SJCRH30 (cell line): ENCODE measurements around the gene GNA12. TPM values are rescaled to one million over a fixed set of nuclear protein-coding genes. Genes with fewer than 3 reads are reported as not detected.
"Not testable (repeated sequence)": the region's sequence is repeated elsewhere in the genome, so short reads cannot be mapped to it uniquely, and the experiment has no call there.

Experiments
- DNase-seq, 2 experiments: peaks; one replicate each; pipeline ENCODE4 v3.0.0-alpha.2; 2015 to 2020
- H3K27ac ChIP-seq: fragments of 250-450 bp; sonication (Bioruptor Pico); 2 replicates; pipeline ENCODE4 v1.5.1; 2020; ENCODE audit warnings: mild to moderate bottlenecking, moderate library complexity
- H3K27me3 ChIP-seq: fragments of 250-450 bp; sonication (Bioruptor Pico); 2 replicates; pipeline ENCODE4 v1.5.1; 2020; ENCODE audit warnings: mild to moderate bottlenecking, moderate library complexity
- H3K36me3 ChIP-seq: fragments of 250-450 bp; sonication (Bioruptor Pico); 2 replicates; pipeline ENCODE4 v1.5.1; 2020; ENCODE audit warnings: mild to moderate bottlenecking, moderate library complexity
- H3K4me1 ChIP-seq: fragments of 250-450 bp; sonication (Bioruptor Pico); 2 replicates; pipeline ENCODE4 v1.5.1; 2020; ENCODE audit warnings: mild to moderate bottlenecking, moderate library complexity
- H3K4me3 ChIP-seq: fragments of 250-450 bp; sonication (Bioruptor Pico); 2 replicates; pipeline ENCODE4 v1.5.1; 2020; ENCODE audit warnings: mild to moderate bottlenecking, moderate library complexity
- H3K9me3 ChIP-seq: fragments of 250-450 bp; sonication (Bioruptor Pico); replicated peaks from 2 replicates; pipeline ENCODE4 v1.5.1; 2020; ENCODE audit warnings: mild to moderate bottlenecking, moderate library complexity
- total RNA-seq: library from RNA; depleted of rRNA; stranded (reverse); fragments of >200 nt; shearing (Covaris generic); gene quantifications from 2 replicates; pipeline ENCODE4 v1.2.3, GENCODE V29; 2014; rRNA removed

Gene GNA12
- total RNA-seq, 1 experiment from 2014 or later, result 19.3 TPM

DNA sequence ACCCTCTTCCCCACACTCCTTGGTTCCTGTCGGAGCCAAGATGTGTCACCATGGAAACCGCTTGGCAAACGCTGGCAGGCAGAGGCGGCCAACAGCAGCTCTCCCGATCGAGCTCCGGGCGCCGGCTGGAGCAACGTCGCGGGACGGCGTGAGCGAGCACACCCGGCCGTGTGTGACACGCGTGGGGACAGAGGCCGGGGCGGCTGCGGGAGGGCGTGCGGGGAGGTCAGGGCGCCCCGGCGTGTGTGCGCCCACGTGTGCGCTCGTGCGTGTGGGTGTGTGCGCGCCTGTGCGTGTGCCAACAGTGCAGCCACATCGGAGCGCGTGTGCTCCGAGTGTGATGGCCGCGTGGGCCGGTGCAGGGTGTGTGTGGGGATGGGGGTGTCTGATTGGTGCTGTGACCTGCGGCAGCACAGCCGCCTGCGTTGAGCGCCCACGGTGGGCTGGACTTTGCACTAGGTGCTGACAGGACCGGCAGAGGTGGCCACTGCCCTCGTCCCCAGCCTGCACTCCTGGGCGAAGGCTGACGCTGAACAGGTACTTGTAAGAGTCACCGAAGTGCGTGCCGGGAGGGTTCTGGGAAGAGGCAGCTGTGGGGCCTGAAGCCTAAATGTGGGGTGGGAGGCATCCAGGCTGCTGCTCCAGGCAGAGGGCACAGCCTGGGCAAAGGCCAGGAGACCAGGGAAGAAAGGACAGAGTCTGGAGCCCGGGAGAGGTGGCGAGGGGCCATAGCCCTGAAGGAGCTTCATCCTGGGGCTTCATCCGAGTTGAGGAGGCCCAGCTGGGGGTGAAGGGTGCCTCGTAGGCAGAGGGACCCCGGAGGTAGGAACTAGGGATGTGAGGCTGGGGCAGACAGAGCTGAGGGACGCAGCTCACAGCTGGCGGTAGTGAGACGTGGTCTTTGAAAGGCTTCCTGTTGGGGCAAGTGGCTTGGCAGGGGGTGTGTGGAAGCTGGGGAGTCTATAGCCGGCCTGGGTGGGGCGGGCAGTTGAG lies 164.7 kb downstream of the GNA12 start:
- H3K36me3 ChIP-seq, H3K27ac ChIP-seq, H3K4me3 ChIP-seq, H3K27me3 ChIP-seq, DNase-seq, H3K9me3 ChIP-seq: not testable (repeated sequence)
- H3K4me1 ChIP-seq, result peaks cover 19% of the 10 kb centered on the region

DNA sequence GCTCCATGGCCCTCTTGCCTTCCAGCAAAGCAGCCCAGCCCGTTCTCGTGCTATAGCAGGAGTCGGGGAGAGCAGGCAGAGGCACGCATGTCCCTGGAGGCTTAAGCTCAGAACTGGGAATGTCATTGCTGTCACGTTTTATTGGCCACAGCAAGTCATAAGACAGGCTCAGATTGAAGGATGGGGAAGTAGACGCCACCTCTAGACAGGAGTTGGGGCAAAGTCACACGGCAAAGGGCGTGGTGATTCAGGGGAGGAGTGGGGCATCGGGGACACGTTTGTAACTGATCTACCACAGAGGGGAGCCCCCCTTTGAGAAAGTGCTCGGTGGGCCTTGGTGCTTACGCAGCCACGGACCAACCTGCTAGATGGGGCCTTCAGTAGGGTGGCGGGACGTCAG lies 165.7 kb downstream of the GNA12 start:
- peaks cover 19% of the 10 kb centered on the region for H3K4me1 ChIP-seq
- not testable (repeated sequence) for H3K27ac ChIP-seq, H3K4me3 ChIP-seq, H3K36me3 ChIP-seq, H3K9me3 ChIP-seq, H3K27me3 ChIP-seq, DNase-seq

Other genes starting within 250 kb of the GNA12 start
- 54.9 and 58.8 TPM in 2 replicates for gene TTYH3, start 212.3 kb downstream of the GNA12 start, total RNA-seq
- gene AMZ1, start 156.1 kb downstream of the GNA12 start, total RNA-seq, result 0.02 and 0.05 TPM in 2 replicates
- not detected in 2 replicates for gene CARD11, start 199.6 kb upstream of the GNA12 start, total RNA-seq